B cell (primary cell): Measurements from ENCODE around the gene NPTXR.

Experiments used
- EZH2 ChIP-seq: IDR thresholded peaks from 2 replicates; pipeline ENCODE4 v1.6.1; 2012; ENCODE audit warnings: borderline replicate concordance, low read depth, mild to moderate bottlenecking, moderate library complexity, low read length; ENCODE audit not compliant: insufficient read depth, poor library complexity, severe bottlenecking
- TF ChIP-seq, protein P1 (sequence below): fragments of 200-600 bp; IDR thresholded peaks from one replicate; pipeline ENCODE4 v1.8.0; 2022; ENCODE audit warnings: antibody characterized with exemption, mild to moderate bottlenecking

DNA sequence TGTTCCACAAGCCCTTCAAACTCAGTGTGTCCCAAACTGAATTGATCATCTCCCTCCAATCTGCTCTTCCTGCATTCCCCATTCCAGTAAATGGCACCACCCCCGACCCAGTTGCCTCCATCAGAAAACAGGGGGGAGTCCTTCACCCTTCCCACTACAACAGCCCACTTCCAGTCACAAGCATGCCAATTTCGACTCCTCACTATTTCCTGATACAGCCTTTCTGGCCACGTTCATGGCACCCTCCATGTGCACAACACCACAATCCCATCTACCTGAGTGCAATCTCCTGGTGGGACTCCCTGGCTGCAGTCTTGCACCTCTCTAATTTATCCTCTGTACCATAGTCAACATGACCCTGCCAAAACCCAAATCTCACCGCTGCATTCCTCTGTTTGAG is 48.3 kb downstream of the NPTXR start:
- TF ChIP-seq, protein P1, sequence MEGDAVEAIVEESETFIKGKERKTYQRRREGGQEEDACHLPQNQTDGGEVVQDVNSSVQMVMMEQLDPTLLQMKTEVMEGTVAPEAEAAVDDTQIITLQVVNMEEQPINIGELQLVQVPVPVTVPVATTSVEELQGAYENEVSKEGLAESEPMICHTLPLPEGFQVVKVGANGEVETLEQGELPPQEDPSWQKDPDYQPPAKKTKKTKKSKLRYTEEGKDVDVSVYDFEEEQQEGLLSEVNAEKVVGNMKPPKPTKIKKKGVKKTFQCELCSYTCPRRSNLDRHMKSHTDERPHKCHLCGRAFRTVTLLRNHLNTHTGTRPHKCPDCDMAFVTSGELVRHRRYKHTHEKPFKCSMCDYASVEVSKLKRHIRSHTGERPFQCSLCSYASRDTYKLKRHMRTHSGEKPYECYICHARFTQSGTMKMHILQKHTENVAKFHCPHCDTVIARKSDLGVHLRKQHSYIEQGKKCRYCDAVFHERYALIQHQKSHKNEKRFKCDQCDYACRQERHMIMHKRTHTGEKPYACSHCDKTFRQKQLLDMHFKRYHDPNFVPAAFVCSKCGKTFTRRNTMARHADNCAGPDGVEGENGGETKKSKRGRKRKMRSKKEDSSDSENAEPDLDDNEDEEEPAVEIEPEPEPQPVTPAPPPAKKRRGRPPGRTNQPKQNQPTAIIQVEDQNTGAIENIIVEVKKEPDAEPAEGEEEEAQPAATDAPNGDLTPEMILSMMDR, result no peak
- TF ChIP-seq EZH2, result no peak
